ENCODE measurements around the gene KCNG2. TPM values are rescaled to one million over a fixed set of nuclear protein-coding genes. Genes with fewer than 3 reads are reported as not detected.

KCNG2 gene
- polyA plus RNA-seq, 1 donor from 2014 or later, result not detected

DNA sequence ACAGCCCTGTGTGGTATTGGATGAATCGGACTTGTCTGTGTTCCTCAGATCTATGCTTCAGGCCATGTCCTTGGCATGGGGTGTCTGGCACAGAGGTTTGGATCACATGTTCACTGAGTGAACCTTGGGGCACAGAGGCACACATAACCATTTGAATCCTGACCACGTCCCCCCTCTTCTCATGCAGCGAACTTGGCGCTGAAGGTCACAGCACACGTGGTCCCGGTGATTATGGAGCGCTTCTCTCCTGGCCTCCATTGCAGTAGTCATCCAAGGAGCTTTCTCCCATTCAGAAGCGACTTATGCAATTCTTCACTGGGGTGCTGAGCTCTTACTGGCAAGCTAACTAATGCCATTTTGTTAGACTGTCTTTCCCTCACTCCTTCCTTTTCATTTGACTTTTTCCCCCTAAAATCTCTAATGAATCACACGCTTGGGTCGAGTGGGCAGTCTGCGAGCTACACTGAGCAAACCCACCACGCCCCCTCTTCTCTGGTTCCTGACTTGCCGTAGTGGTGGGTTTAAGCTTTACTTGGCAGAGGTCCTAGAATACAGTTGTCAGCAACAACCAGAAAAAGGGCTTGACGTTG lies 59.4 kb downstream of the KCNG2 start:
- Histone ChIP-seq H3K4me2 (ENCODE audit: low read length) (no peak overlapping the region), H3K27me3 (ENCODE audit: insufficient read depth, low read depth, low read length) (no peaks in the 10 kb centered on the region), H3K27ac (ENCODE audit: low read length) (no peak overlapping the region), H3K9ac (ENCODE audit: low read length) (no peak overlapping the region), H3F3A (ENCODE audit: insufficient read depth, low read length, poor library complexity, severe bottlenecking) (no peaks in the 10 kb centered on the region), H4K20me1 (ENCODE audit: insufficient read depth) (no peaks in the 10 kb centered on the region), H3K9me2 (ENCODE audit: insufficient read depth, low read length) (no peaks in the 10 kb centered on the region), H3K4me3 (ENCODE audit: low read length) (no peak overlapping the region), H3K79me2 (replicated peaks; ENCODE audit: insufficient read depth, low read length) (no peaks in the 10 kb centered on the region), H3K9me3 (ENCODE audit: low read length) (peaks cover 3% of the 10 kb centered on the region), H3K36me3 (ENCODE audit: insufficient read depth, low read length) (no peaks in the 10 kb centered on the region), H2AFZ (ENCODE audit: low read depth, low read length) (no peak overlapping the region)
- TF ChIP-seq, protein P1, sequence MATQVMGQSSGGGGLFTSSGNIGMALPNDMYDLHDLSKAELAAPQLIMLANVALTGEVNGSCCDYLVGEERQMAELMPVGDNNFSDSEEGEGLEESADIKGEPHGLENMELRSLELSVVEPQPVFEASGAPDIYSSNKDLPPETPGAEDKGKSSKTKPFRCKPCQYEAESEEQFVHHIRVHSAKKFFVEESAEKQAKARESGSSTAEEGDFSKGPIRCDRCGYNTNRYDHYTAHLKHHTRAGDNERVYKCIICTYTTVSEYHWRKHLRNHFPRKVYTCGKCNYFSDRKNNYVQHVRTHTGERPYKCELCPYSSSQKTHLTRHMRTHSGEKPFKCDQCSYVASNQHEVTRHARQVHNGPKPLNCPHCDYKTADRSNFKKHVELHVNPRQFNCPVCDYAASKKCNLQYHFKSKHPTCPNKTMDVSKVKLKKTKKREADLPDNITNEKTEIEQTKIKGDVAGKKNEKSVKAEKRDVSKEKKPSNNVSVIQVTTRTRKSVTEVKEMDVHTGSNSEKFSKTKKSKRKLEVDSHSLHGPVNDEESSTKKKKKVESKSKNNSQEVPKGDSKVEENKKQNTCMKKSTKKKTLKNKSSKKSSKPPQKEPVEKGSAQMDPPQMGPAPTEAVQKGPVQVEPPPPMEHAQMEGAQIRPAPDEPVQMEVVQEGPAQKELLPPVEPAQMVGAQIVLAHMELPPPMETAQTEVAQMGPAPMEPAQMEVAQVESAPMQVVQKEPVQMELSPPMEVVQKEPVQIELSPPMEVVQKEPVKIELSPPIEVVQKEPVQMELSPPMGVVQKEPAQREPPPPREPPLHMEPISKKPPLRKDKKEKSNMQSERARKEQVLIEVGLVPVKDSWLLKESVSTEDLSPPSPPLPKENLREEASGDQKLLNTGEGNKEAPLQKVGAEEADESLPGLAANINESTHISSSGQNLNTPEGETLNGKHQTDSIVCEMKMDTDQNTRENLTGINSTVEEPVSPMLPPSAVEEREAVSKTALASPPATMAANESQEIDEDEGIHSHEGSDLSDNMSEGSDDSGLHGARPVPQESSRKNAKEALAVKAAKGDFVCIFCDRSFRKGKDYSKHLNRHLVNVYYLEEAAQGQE (IDR thresholded peaks at IDR 0.05; ENCODE audit: borderline replicate concordance), result no peak
- no peak for TF ChIP-seq EZH2 (IDR thresholded peaks at IDR 0.05; ENCODE audit: borderline replicate concordance, insufficient read depth, low read length, poor library complexity, severe bottlenecking)
- TF ChIP-seq TAF1 (IDR thresholded peaks at IDR 0.05; ENCODE audit: low read depth), result no peak
- no peak for TF ChIP-seq EP300 (conservative IDR thresholded peaks at IDR 0.05; ENCODE audit: poor library complexity, severe bottlenecking)
- no peak for TF ChIP-seq MXI1 (conservative IDR thresholded peaks at IDR 0.05; ENCODE audit: poor library complexity, severe bottlenecking)

DNA sequence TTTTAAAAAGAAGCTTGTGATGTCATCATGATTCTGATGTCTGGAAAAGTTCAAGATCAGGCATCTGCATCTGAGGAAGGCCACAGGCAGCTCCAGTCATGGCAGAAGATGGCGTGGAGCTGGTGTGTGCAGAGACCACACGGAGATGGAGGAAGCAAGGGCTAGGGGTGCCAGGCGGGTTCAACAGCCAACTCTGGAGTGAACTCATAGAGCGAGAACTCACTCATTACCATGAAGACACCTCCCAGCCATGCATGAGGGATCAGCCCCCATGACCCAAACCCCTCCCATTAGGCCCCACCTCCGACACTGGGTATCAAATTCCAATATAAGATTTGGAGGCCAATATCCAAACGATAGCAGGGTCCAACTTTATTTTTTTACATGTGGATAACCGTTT lies 61.6 kb downstream of the KCNG2 start:
- TF ChIP-seq SMC3 (conservative IDR thresholded peaks at IDR 0.05; ENCODE audit: poor library complexity), result no peak
- no peak for TF ChIP-seq EZH2 (IDR thresholded peaks at IDR 0.05; ENCODE audit: borderline replicate concordance, insufficient read depth, low read length, poor library complexity, severe bottlenecking)
- TF ChIP-seq, protein P2, sequence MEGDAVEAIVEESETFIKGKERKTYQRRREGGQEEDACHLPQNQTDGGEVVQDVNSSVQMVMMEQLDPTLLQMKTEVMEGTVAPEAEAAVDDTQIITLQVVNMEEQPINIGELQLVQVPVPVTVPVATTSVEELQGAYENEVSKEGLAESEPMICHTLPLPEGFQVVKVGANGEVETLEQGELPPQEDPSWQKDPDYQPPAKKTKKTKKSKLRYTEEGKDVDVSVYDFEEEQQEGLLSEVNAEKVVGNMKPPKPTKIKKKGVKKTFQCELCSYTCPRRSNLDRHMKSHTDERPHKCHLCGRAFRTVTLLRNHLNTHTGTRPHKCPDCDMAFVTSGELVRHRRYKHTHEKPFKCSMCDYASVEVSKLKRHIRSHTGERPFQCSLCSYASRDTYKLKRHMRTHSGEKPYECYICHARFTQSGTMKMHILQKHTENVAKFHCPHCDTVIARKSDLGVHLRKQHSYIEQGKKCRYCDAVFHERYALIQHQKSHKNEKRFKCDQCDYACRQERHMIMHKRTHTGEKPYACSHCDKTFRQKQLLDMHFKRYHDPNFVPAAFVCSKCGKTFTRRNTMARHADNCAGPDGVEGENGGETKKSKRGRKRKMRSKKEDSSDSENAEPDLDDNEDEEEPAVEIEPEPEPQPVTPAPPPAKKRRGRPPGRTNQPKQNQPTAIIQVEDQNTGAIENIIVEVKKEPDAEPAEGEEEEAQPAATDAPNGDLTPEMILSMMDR (IDR thresholded peaks at IDR 0.05; ENCODE audit: poor library complexity, severe bottlenecking), result no peak
- TF ChIP-seq RAD21 (conservative IDR thresholded peaks at IDR 0.05), result no peak
- TF ChIP-seq MXI1 (conservative IDR thresholded peaks at IDR 0.05; ENCODE audit: poor library complexity, severe bottlenecking), result no peak
- TF ChIP-seq, protein P1 (IDR thresholded peaks at IDR 0.05; ENCODE audit: borderline replicate concordance), result no peak
- TF ChIP-seq TAF1 (IDR thresholded peaks at IDR 0.05; ENCODE audit: low read depth), result no peak
- TF ChIP-seq POLR2AphosphoS5 (IDR thresholded peaks at IDR 0.05), result no peak
- TF ChIP-seq EP300 (conservative IDR thresholded peaks at IDR 0.05; ENCODE audit: poor library complexity, severe bottlenecking), result no peak
- Histone ChIP-seq H3K9me3 (ENCODE audit: low read length) (peaks cover 4% of the 10 kb centered on the region), H3K27me3 (ENCODE audit: insufficient read depth, low read depth, low read length) (no peaks in the 10 kb centered on the region)

More for the DNA sequence above, 61.6 kb downstream of the KCNG2 start:
- Histone ChIP-seq H3K27ac (ENCODE audit: low read length) (no peak overlapping the region), H3K4me2 (ENCODE audit: low read length) (no peak overlapping the region), H3K36me3 (ENCODE audit: insufficient read depth, low read length) (no peaks in the 10 kb centered on the region), H3K9ac (ENCODE audit: low read length) (no peak overlapping the region), H3K79me2 (replicated peaks; ENCODE audit: insufficient read depth, low read length) (no peaks in the 10 kb centered on the region), H3K4me3 (ENCODE audit: low read length) (no peak overlapping the region), H3K9me2 (ENCODE audit: insufficient read depth, low read length) (no peaks in the 10 kb centered on the region), H2AFZ (ENCODE audit: low read depth, low read length) (no peak overlapping the region), H4K20me1 (ENCODE audit: insufficient read depth) (no peaks in the 10 kb centered on the region), H3F3A (ENCODE audit: insufficient read depth, low read length, poor library complexity, severe bottlenecking) (no peaks in the 10 kb centered on the region)
